ENCODE results near the gene OOEP.
"Not testable (repeated sequence)": the region's sequence is repeated elsewhere in the genome, so short reads cannot be mapped to it uniquely, and the experiment has no call there.

- TF ChIP-seq CTCF, POLR2A (IDR thresholded peaks at IDR 0.05): not testable (repeated sequence)
These were observed 11.8 kb upstream of the OOEP start for GRCh38 chr6:73381531-73381930.
